ENCODE data around the gene MRPL24.

Gene MRPL24

GRCh38 chr1:156709757-156710489 lies 31.0 kb downstream of the MRPL24 start:
- no peak for DNase-seq

- no peak for DNase-seq
Observed at GRCh38 chr1:156709031-156709430, 31.9 kb downstream of the MRPL24 start.

- DNase-seq, result no peak
Observed at GRCh38 chr1:156708218-156708661, 32.6 kb downstream of the MRPL24 start.

GRCh38 chr1:156707417-156708217 lies 33.3 kb downstream of the MRPL24 start:
- DNase-seq, result no peak

GRCh38 chr1:156706657-156707416 lies 34.1 kb downstream of the MRPL24 start:
- DNase-seq, result peak; percentile 13

GRCh38 chr1:156705918-156706656 lies 34.8 kb downstream of the MRPL24 start:
- peak; percentile 75 for DNase-seq

- DNase-seq, result peak; percentile 27
Observed at GRCh38 chr1:156705321-156705917, 35.5 kb downstream of the MRPL24 start, which contains the start of gene CRABP2. Gene CRABP2 (minus strand): TSS chr1:156705583. CDS start chr1:156705446, 137 bp downstream.

GRCh38 chr1:156704930-156705320 lies 36.0 kb downstream of the MRPL24 start:
- peak; percentile 56 for DNase-seq

GRCh38 chr1:156704166-156704711 lies 36.6 kb downstream of the MRPL24 start:
- no peak for DNase-seq

- DNase-seq, result no peak
Observed at GRCh38 chr1:156703741-156704140, 37.1 kb downstream of the MRPL24 start.

- no peak for DNase-seq
Observed at GRCh38 chr1:156703336-156703735, 37.6 kb downstream of the MRPL24 start.

GRCh38 chr1:156700736-156701531 lies 40.0 kb downstream of the MRPL24 start:
- DNase-seq, result no peak

GRCh38 chr1:156698995-156699394 lies 41.9 kb downstream of the MRPL24 start:
- DNase-seq, result no peak

GRCh38 chr1:156697481-156697880 lies 43.4 kb downstream of the MRPL24 start:
- DNase-seq, result no peak

- no peak for DNase-seq
Observed at GRCh38 chr1:156696755-156697154, 44.1 kb downstream of the MRPL24 start.

- DNase-seq, result no peak
Observed at GRCh38 chr1:156694690-156694962, 46.3 kb downstream of the MRPL24 start.

GRCh38 chr1:156693848-156694689 lies 46.8 kb downstream of the MRPL24 start:
- no peak for DNase-seq

GRCh38 chr1:156692925-156693847 lies 47.7 kb downstream of the MRPL24 start:
- DNase-seq, result no peak

- no peak for DNase-seq
Observed at GRCh38 chr1:156692441-156692924, 48.4 kb downstream of the MRPL24 start.
